Measurements from ENCODE around the gene OLFM3.

OLFM3 gene

DNA sequence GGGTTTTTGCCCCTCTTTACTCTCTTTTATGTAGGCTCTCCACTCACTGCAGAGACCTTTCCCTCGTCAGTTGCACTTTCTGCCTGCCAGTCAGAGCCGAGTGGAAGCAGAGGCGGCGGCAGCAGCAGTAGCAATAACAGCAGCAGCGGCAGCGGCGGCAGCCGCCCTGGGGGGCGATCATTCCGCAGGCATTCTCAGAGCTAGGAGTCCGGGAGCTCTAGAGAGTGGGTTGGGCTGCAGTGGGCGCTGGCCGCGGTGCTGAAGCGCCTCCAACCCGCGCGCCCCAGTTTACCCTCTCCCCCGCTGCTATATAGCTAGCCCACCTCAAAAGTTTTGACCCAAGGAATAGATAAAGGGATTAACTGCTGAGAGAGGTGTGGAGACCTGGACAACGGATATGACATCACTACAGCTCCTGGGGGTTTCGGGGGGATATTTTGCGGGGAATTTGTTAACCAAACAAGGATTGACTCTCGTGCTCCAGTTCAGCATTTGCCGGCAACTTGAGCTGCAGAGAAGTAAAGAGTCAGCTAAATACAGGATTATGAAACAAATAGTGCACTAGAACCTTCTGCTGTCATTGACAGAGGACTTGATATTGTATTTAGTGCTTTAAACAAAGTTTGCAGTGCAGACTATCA, at the start of gene OLFM3:
Gene OLFM3 (minus strand): TSS at position 102 of the 641 bp plus-strand sequence.
- DNase-seq (ENCODE audit: low read depth), result peak; percentile 0

DNA sequence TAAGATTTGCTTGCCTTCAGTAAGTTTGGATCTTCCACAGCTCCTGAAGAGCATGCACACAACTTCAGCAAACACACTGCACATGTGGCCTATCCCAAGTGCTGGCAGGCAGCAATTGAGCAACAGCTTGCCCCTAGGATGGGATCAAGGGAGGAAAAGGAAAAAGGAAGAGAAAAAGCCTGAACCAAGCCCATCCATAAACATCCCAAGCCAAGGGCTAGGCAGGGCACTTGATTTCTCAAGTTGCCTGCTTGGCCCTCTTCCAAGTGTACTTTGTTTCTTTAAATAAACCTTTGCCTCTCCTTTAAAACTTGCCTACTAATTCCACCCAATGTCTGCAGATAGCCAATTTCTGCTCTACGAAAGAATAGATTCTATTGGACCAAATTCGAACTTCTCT, 49.0 kb upstream of the OLFM3 start:
- no peak for DNase-seq (ENCODE audit: low read depth)

DNA sequence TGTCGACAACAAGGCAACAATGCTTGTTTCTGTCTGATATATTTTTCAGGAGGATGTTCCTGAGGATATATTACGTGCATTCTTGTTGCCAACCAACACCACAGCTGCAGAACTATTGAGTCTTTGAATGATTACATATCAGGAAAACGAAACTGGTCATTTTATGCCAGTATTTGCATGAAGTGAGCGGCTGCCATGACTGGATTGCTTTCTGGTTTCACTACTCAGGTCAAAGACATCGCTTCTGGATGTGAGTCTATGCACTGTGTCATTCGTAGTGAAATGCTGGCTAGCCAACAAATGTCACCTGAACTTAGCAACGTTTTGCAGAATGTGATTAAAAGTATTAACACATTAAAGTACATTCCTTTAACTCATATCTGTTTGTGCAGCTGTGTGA, 35.8 kb upstream of the OLFM3 start:
- no peak for DNase-seq (ENCODE audit: low read depth)

DNA sequence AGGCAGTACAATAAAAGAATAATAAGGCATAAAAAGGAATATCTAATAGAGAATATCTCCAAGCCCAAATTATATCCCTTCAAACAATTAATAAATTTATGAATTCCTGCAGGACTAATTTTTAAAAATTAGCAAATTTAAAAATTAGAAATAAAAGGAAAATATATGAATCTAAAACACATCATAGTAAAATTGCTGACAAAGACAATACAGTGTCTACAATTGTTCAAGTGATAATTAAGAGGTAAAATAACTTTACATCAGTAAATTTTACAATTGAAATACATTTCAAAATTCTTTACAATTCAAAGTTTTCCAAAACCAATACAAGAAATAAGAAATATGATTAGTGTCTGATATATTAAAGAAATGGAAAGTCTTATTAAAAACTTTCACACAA, 22.8 kb upstream of the OLFM3 start:
- DNase-seq (ENCODE audit: low read depth), result no peak

DNA sequence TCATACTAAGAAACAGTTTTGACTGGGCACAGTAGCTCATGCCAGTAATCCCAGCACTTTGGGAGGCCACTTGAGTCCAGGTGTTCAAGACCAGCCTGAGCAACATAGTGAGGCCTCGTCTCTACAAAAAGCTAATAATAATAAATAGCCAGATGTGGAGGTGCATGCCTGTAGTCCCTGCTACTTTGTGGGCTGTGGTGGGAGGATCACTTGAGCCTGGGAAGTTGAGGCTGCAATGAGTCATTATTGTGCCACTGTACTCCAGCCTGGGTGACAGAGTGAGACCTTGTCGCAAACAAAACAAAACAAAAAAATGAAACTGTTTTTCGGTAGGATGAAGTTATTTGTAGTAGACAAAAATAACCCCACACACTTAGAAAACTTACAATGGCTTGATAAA, 19.0 kb upstream of the OLFM3 start:
- no peak for DNase-seq (ENCODE audit: low read depth)

DNA sequence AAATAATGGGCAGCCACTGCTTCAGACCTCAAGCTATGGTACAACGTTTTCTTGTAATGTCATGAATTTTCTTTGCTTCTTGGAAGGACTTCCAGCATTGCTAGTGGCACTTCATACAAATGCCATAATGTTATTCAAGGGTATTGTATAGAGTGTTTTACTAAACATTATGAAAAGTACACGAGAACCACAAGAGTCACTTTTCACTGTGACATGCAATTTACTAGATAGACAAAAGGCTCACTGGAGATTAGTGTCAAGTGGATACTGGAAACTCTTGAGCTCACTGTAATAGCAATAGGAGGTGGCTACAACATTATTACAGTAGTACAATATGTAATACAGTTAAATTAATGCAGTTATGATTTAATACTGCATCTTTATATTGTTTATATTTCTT, 5.3 kb upstream of the OLFM3 start:
- no peak for DNase-seq (ENCODE audit: low read depth)

DNA sequence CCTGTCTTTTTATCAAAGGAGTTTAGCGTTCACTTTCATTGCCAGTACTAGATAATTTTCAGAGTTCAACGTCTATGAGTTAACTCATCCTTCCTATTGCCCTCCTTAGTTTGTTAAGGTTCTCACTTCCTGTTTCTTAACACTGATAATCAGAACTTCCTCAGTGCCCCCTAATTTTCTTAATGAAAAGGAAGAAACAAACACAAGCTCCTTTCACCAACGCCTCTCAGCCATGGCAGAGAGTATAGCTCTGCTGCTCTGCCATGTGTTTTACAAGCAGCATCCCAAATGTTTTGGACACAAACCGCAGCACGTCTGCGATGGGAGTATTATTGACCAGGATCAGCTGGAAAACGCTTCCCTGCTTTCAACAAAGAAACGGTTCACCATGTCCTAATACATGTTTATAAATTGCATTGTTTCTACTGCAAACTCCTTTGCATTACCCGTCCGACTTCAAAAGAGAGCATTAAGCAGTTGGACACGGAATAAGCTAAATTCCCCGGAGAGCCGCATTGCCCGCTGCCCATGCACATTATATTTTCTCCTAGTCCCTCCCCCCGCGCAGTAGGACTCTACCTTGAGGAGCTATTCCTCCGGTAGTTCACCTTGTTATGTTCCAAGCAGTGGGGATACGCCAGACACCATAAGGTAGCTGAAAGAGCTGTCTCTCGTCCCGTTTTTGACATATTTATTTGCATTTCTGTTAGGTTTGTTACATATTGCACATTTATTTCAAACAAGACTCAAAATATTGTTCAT, 561 bp downstream of the OLFM3 start:
- DNase-seq (ENCODE audit: low read depth), result no peak

DNA sequence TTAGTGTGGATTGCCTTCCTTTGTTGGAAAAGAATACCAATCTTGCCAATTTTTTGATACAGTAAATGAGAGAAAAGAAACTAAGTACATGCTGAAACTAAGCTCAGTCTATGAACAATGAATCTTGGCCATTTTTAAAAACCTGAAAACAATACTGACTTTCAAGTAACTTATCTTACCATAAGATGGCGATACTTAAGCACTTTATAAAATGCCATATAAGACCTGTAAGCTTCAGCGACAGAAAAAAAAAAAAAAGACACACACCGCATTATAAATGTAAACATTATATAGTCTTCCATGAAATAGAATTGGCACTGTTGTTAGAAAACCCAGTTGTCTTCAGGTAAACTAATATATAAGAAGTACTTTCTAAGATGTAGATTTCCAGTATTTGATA, 3.0 kb downstream of the OLFM3 start:
- no peak for DNase-seq (ENCODE audit: low read depth)

DNA sequence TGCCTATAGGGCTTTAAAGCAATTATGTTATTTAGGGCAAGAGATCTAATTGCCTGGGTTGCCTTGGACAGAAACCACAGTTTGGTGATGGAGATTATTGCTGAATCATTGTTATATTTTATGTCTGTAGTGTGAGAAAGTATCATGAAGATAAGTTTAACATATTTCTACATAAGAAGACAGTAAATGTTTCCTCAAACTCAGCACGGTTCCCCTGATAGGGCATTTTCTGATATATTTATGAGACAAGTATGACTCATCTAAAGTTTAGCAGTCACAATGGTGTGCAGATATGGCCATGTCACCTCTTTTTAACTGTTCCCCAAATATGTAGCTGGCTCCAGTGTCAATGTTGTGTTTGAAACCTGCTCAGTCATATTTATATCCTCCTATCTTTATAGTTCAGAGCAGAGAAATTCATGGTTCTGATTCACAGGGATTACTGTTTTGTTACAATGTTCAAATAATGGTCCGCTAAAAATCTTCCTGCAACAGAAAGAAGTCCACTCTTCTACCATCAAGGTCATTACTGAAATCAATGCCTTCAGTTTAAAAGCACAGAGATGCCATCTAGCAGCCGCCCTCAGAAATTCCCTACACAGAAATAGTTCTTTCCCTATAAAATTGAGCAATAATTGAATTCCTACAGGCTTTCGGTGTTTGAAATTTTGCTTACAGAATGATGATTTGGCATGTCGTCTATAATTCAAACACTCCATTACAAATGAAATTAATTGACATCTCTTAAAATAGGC, 3.7 kb downstream of the OLFM3 start:
- no peak for DNase-seq (ENCODE audit: low read depth)

DNA sequence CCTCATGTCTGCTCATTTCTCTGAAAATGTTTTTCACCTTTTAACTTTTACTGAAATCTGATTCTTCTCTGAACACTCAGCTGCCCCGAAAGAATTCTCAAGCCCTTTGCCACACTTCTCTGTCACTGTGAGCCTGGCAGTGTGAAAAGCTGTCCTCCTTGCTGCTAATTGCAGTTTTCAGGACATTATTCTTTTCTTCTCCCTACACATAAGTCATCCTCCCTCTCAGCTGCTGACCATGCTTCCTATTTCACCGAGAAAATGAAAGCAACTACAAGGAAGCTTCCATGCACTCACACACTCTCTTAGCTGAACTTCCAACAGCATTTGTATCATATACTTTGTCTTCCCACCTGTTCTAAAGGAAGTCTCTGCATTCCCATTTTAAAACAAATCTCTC, 15.8 kb downstream of the OLFM3 start:
- no peak for DNase-seq (ENCODE audit: low read depth)

DNA sequence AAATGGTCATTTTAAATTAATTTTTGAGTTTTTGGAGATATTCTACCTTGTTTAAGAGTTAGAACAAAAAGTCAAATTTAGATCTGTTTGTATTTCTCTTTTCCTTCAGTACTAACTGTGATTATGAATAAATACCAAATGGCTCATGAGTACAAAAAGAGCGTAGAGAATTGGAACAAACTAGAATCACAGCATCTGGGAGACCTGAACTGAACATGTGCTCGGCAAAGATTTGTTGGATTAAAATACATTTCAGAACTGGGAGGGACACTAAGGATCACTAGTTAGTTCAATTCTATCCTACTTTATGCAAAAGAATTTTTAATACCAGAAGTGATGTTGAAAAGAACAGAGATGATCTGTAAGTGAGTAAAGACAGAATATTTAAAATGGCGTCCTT, 19.5 kb downstream of the OLFM3 start:
- DNase-seq (ENCODE audit: low read depth), result no peak

DNA sequence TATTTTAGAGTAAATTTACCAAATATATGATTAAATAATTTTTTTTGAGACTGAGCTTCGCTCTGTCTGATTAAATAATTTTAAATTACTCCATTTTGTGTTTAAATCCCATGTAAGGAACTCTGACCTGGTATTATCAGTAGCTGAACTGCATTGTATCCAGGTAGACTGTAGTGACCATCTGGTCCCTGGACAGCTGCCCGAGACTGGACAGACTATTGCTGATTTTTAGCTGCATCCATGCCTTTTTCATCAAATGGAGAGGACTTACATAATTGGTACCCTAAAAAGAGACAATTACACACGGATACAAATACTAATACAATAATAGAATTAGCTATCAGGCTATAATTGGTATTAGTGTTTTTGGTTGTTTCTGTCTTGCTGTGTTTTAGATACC, 20.6 kb downstream of the OLFM3 start:
- DNase-seq (ENCODE audit: low read depth), result no peak

DNA sequence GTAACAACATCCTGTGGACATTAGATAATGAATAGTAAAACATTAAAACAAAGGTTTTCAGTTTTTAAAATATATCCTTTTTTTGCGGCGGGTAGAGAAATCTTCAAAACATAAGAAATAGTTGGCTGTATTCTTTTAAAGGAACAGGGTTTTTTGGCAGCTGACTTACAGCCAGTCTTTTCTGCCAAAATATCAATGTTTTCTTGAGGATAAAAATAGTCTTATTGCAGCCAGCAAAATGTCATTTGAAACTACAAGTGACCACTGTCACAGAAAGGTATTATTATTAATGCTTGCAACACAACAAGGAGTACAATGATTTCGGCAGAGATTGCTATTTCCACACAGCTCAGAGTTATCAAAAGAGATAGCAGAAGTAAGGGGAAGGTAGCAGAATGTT, 21.4 kb downstream of the OLFM3 start:
- DNase-seq (ENCODE audit: low read depth), result no peak

DNA sequence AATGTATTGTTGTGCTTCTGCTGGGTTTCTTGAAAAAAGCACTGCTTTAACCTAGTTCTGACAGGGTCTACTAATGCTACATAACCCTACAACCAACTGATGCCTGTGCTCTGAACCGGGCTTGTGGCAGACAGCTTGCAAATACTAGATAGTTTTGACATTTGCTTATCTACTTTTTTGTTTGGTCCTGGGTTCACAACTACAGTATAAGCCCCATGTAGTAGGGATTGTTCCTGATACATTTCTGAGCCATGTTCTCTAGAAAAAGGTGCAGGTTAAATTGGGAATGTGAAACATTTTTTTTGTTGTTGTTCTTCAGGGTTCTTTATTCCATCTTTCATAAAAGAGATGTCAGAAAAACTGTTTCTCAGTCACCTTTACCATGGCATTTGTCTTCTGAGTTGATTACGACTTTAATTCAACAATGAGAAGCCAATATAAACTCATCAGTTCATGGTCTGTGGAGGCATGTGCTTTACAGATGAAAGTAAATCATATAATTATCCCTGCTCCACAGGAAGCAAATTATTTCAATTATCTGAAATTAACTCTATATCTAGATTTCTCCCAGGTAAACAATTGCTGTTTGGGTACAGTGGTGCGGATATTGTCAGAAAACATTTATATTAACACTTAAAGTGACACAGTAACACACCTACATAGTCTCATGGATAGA, 22.0 kb downstream of the OLFM3 start:
- DNase-seq (ENCODE audit: low read depth), result no peak

DNA sequence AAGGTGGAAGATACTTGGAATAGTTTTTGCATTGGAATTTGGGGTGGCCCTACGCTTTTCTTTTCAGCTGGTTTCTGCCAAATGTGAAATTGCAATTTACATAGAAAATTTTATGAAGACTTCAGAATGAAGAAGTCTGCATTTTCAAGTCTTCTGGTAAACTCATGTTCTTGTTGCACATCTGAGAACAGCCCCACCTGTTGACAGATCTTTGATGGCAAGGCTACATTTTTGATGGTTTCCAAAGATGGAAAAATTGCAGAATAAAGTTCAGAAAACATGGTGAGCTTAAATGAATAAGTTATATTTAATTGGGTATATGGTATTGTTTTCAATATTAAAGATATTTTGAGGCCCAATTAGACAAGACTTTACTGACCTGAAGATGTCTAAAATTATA, 25.4 kb downstream of the OLFM3 start:
- peak; percentile 0 for DNase-seq (ENCODE audit: low read depth)

DNA sequence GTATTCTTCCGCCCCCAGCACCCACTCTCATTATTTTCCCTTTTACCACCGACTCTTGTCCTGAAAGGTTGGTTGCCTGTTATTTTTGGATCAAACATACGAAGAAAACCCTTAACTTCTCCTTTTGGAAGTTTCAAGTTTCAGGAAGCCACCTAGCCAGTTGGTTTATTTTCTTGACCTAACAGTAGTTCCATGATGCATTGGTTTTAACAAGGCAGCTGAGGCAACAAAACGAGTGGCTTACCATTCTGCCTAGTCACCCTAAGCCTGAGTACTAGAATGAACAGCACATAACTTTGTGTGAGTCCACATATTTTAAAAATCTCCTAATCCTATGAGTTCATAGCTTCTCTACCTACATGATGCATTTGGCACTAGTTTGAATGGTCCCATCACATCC, 28.9 kb downstream of the OLFM3 start:
- DNase-seq (ENCODE audit: low read depth), result no peak

DNA sequence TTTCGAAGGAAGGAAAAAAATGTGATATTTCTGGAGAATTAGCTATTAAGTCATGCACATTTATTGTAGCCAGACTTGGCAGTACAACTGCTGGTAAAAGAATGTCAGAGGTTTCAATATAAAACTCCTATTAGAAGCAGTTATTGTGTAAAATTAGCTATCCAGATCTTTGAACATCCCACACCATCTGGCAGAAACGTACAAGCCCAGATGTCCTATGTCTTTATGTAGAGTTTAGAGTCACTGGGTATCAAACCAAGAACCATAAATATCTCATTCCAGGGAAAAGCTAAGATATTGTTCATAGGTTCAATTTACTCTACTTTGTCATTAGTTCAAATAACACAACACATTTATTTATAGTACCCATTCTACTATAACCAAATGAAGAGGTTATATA, 31.4 kb downstream of the OLFM3 start:
- DNase-seq (ENCODE audit: low read depth), result no peak

DNA sequence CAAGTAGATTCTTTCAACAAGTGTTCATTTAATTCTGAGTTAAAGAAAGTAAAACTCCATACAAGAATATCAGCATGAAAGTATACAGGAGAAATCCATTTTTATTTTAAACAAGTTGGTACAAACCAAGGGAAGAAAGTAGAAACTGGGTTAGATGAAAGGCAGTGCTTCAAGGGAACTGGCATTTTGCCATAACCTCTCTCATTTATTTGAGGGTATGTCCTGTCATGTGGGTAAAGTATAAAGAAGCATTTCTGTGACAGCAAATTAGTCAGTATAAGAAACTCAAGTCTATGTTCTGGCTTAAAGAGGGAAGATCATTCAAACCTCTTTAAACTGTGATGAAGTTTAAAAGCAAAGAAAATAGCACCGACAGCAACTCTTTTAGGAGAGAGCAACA, 32.0 kb downstream of the OLFM3 start:
- DNase-seq (ENCODE audit: low read depth), result no peak

DNA sequence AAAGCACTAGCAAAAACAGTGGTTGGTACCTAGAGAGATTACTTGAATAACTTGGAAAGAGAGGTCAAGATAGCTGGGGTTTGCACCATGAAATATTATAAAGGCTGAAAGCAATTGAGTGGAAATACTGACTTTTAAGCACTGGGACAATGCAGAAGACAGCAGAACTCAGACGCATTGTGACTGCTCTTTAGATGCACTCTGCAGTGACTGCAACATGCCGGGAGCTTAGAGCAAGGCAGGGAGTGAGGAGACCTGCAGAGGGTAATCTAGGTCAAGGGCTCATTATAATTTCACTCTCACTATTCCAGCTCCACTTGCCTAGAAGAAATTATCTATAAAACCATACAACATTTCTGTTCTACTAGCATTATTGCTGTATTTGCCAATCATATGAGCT, 36.6 kb downstream of the OLFM3 start:
- DNase-seq (ENCODE audit: low read depth), result no peak

DNA sequence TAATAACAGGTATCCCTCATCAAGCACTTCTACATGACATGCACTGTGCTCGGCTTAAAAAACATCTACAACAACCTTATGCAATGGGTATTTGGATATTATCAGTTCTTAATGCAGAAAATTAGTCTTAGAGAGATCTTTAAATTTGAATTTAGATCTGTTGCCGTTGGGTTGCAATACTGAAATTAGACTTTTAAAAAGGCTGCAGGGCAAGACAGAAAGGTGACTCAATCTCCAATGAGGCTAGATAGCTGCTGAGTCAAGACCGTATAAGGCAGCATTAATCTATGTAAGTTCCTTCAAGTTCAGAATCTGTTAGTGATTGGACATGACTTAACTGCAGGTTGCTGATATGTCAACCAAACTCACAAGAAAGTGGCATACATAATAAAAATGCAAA, 37.3 kb downstream of the OLFM3 start:
- DNase-seq (ENCODE audit: low read depth), result no peak

DNA sequence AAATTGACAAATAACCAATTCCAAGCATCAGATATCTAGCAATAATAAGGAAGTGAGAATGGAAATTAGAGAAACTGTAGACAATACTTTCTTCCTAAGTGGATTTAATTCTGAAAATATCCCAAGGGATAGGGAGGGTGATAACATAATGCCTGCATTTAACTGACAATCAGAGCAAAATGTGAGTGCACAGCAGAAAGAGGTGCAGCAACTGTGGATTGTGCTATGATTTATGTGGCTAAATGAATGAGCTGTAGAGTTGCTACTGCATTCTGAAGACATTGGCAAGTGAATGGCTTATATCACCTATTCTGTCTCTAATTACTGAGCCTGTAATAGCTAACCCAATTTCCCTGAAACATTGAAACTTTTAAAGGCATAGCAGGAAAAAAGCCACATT, 39.0 kb downstream of the OLFM3 start:
- no peak for DNase-seq (ENCODE audit: low read depth)

DNA sequence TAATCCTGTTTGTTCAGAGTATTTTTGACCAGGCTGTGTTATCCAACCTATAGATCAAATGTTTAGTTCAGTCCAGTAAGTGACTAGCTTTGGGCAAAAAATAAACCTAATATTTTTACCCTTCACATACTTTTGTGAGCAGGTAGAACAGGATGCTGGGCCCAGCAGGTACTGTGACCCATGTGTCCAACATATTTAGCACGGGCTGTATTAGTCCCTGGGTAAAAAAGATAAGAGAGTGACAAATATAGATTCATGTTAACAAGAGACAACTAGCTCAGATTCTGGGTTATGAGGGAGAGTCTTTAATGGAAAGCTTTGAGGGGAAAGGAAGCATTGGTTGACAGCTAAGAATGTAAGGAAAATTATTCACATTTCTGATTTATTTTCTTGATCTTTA, 43.1 kb downstream of the OLFM3 start:
- DNase-seq (ENCODE audit: low read depth), result no peak

DNA sequence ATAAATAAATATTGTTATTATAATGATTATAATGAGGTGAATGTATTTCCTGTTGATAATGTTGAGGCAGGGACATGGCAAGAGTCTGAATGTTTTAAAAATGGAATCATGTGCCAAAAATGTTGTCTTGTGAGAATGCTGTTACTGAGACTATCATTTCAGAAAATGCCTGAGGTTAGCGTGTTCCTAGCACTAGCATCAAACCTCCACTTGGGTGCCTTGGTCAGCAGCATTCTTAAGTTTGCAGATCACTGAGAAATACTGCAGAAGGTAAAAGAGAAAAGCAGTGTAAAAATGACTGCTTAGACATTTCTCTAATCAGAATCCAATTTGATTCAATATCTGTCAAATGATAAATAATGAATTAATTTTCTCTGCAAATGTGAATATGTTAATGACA, 50.8 kb downstream of the OLFM3 start:
- DNase-seq (ENCODE audit: low read depth), result no peak
